ENCODE results near the gene FPGS.
A peak's percentile ranks its signal among the peaks of the same experiment; 100 is the strongest.

FPGS gene

GRCh38 chr9:127769929-127770582 is 32.6 kb upstream of the FPGS start:
- Histone ChIP-seq H3K4me3 (ENCODE audit: low read depth in 1 of 5, low read length in 5 of 5) (peak overlapping the region; percentile 66 to 79 (median 72)), H3K4me1 (ENCODE audit: control insufficient read depth in 5 of 5, insufficient read depth in 5 of 5, low read length in 5 of 5) (peaks cover 11 to 60% (median 34%) of the 10 kb centered on the region in 5 donors), H3K27ac (ENCODE audit: low read depth, low read length) (peak overlapping the region; percentile 82), H3K9me3 (ENCODE audit: control insufficient read depth in 5 of 5, low read length in 5 of 5) (no peaks in the 10 kb centered on the region), H3K9ac (ENCODE audit: low read length in 5 of 5) (peak overlapping the region in 3 of 5 donors; percentile 66 to 72 (median 68)), H3K27me3 (ENCODE audit: control insufficient read depth in 5 of 5, insufficient read depth in 4 of 5, low read length in 5 of 5) (no peaks in the 10 kb centered on the region), H3K36me3 (ENCODE audit: control insufficient read depth in 5 of 5, insufficient read depth in 5 of 5, low read length in 5 of 5) (peaks cover 0 to 5% (median 0%) of the 10 kb centered on the region in 5 donors)

- Histone ChIP-seq H3K9ac (ENCODE audit: low read length in 5 of 5) (peak overlapping the region in 4 of 5 donors; percentile 26 to 68 (median 63)), H3K4me3 (ENCODE audit: low read depth in 1 of 5, low read length in 5 of 5) (peak overlapping the region; percentile 66 to 79 (median 72)), H3K27ac (ENCODE audit: low read depth, low read length) (peak overlapping the region; percentile 82), H3K27me3 (ENCODE audit: control insufficient read depth in 5 of 5, insufficient read depth in 4 of 5, low read length in 5 of 5) (no peaks in the 10 kb centered on the region), H3K4me1 (ENCODE audit: control insufficient read depth in 5 of 5, insufficient read depth in 5 of 5, low read length in 5 of 5) (peaks cover 10 to 55% (median 34%) of the 10 kb centered on the region in 5 donors), H3K9me3 (ENCODE audit: control insufficient read depth in 5 of 5, low read length in 5 of 5) (no peaks in the 10 kb centered on the region), H3K36me3 (ENCODE audit: control insufficient read depth in 5 of 5, insufficient read depth in 5 of 5, low read length in 5 of 5) (peaks cover 0 to 5% (median 0%) of the 10 kb centered on the region in 5 donors)
These were observed 32.1 kb upstream of the FPGS start for GRCh38 chr9:127770583-127770904.

GRCh38 chr9:127770905-127771569 is 31.6 kb upstream of the FPGS start:
- H3K9me3 ChIP-seq (ENCODE audit: control insufficient read depth in 5 of 5, low read length in 5 of 5) = no peaks in the 10 kb centered on the region
- H3K4me1 ChIP-seq (ENCODE audit: control insufficient read depth in 5 of 5, insufficient read depth in 5 of 5, low read length in 5 of 5) = peaks cover 10 to 53% (median 34%) of the 10 kb centered on the region in 5 donors
- H3K4me3 ChIP-seq (ENCODE audit: low read depth in 1 of 5, low read length in 5 of 5) = peak overlapping the region; percentile 66 to 79 (median 72)

GRCh38 chr9:127771570-127772189 is 31.0 kb upstream of the FPGS start:
- Histone ChIP-seq H3K27me3 (ENCODE audit: control insufficient read depth in 5 of 5, insufficient read depth in 4 of 5, low read length in 5 of 5) (no peaks in the 10 kb centered on the region), H3K9me3 (ENCODE audit: control insufficient read depth in 5 of 5, low read length in 5 of 5) (no peaks in the 10 kb centered on the region), H3K36me3 (ENCODE audit: control insufficient read depth in 5 of 5, insufficient read depth in 5 of 5, low read length in 5 of 5) (no peaks in the 10 kb centered on the region), H3K27ac (ENCODE audit: low read depth, low read length) (peak overlapping the region; percentile 82), H3K9ac (ENCODE audit: low read length in 5 of 5) (no peak overlapping the region), H3K4me1 (ENCODE audit: control insufficient read depth in 5 of 5, insufficient read depth in 5 of 5, low read length in 5 of 5) (peaks cover 10 to 53% (median 37%) of the 10 kb centered on the region in 5 donors), H3K4me3 (ENCODE audit: low read depth in 1 of 5, low read length in 5 of 5) (peak overlapping the region; percentile 22 to 72 (median 66))

More at GRCh38 chr9:127770905-127771569, 31.6 kb upstream of the FPGS start:
- Histone ChIP-seq H3K36me3 (ENCODE audit: control insufficient read depth in 5 of 5, insufficient read depth in 5 of 5, low read length in 5 of 5) (peaks cover 0 to 3% (median 0%) of the 10 kb centered on the region in 5 donors), H3K27me3 (ENCODE audit: control insufficient read depth in 5 of 5, insufficient read depth in 4 of 5, low read length in 5 of 5) (no peaks in the 10 kb centered on the region), H3K27ac (ENCODE audit: low read depth, low read length) (peak overlapping the region; percentile 82), H3K9ac (ENCODE audit: low read length in 5 of 5) (peak overlapping the region in 4 of 5 donors; percentile 26 to 68 (median 63))

GRCh38 chr9:127772603-127773002 is 30.1 kb upstream of the FPGS start:
- no peak overlapping the region for H3K9ac ChIP-seq (ENCODE audit: low read length in 5 of 5)
- no peaks in the 10 kb centered on the region for H3K36me3 ChIP-seq (ENCODE audit: control insufficient read depth in 5 of 5, insufficient read depth in 5 of 5, low read length in 5 of 5)
- no peak overlapping the region for H3K4me3 ChIP-seq (ENCODE audit: low read depth in 1 of 5, low read length in 5 of 5)
- H3K4me1 ChIP-seq (ENCODE audit: control insufficient read depth in 5 of 5, insufficient read depth in 5 of 5, low read length in 5 of 5) = peaks cover 6 to 49% (median 32%) of the 10 kb centered on the region in 5 donors
- no peak overlapping the region for H3K27ac ChIP-seq (ENCODE audit: low read depth, low read length)
- no peaks in the 10 kb centered on the region for H3K27me3 ChIP-seq (ENCODE audit: control insufficient read depth in 5 of 5, insufficient read depth in 4 of 5, low read length in 5 of 5)
- no peaks in the 10 kb centered on the region for H3K9me3 ChIP-seq (ENCODE audit: control insufficient read depth in 5 of 5, low read length in 5 of 5)

GRCh38 chr9:127773272-127773671 is 29.4 kb upstream of the FPGS start:
- Histone ChIP-seq H3K27ac (ENCODE audit: low read depth, low read length) (no peak overlapping the region), H3K27me3 (ENCODE audit: control insufficient read depth in 5 of 5, insufficient read depth in 4 of 5, low read length in 5 of 5) (no peaks in the 10 kb centered on the region), H3K4me3 (ENCODE audit: low read depth in 1 of 5, low read length in 5 of 5) (no peak overlapping the region), H3K9me3 (ENCODE audit: control insufficient read depth in 5 of 5, low read length in 5 of 5) (no peaks in the 10 kb centered on the region), H3K9ac (ENCODE audit: low read length in 5 of 5) (no peak overlapping the region), H3K36me3 (ENCODE audit: control insufficient read depth in 5 of 5, insufficient read depth in 5 of 5, low read length in 5 of 5) (no peaks in the 10 kb centered on the region), H3K4me1 (ENCODE audit: control insufficient read depth in 5 of 5, insufficient read depth in 5 of 5, low read length in 5 of 5) (peaks cover 6 to 44% (median 31%) of the 10 kb centered on the region in 5 donors)

DNA sequence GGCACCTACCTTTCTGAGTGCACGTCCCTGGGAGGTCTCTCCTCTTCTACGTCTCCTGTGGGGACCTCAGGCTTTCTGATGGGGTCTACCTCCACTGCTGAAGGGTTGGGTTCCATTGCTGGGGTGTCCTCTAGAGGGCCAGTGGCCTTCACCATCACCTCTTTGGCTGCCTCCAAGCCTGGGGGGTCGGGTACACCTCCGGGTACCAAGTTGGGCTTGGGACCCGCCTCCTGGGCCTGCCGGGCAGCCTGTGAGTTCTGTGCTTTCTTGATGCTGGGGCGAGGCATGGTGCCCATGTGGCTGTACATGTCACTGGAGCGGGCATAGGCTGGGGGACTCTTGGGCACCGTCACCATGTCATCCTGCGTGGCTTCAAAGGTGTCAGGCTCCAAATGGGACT is 28.7 kb upstream of the FPGS start:
- Histone ChIP-seq H3K4me1 (ENCODE audit: control insufficient read depth in 5 of 5, insufficient read depth in 5 of 5, low read length in 5 of 5) (peaks cover 9 to 46% (median 35%) of the 10 kb centered on the region in 5 donors), H3K9ac (ENCODE audit: low read length in 5 of 5) (no peak overlapping the region), H3K27me3 (ENCODE audit: control insufficient read depth in 5 of 5, insufficient read depth in 4 of 5, low read length in 5 of 5) (no peaks in the 10 kb centered on the region), H3K36me3 (ENCODE audit: control insufficient read depth in 5 of 5, insufficient read depth in 5 of 5, low read length in 5 of 5) (no peaks in the 10 kb centered on the region), H3K4me3 (ENCODE audit: low read depth in 1 of 5, low read length in 5 of 5) (no peak overlapping the region), H3K9me3 (ENCODE audit: control insufficient read depth in 5 of 5, low read length in 5 of 5) (no peaks in the 10 kb centered on the region), H3K27ac (ENCODE audit: low read depth, low read length) (no peak overlapping the region)

GRCh38 chr9:127776195-127776923 is 26.3 kb upstream of the FPGS start:
- Histone ChIP-seq H3K4me1 (ENCODE audit: control insufficient read depth in 5 of 5, insufficient read depth in 5 of 5, low read length in 5 of 5) (peaks cover 12 to 42% (median 37%) of the 10 kb centered on the region in 5 donors), H3K27ac (ENCODE audit: low read depth, low read length) (no peak overlapping the region), H3K36me3 (ENCODE audit: control insufficient read depth in 5 of 5, insufficient read depth in 5 of 5, low read length in 5 of 5) (no peaks in the 10 kb centered on the region), H3K4me3 (ENCODE audit: low read depth in 1 of 5, low read length in 5 of 5) (peak overlapping the region; percentile 7 to 58 (median 49)), H3K9me3 (ENCODE audit: control insufficient read depth in 5 of 5, low read length in 5 of 5) (no peaks in the 10 kb centered on the region), H3K27me3 (ENCODE audit: control insufficient read depth in 5 of 5, insufficient read depth in 4 of 5, low read length in 5 of 5) (no peaks in the 10 kb centered on the region), H3K9ac (ENCODE audit: low read length in 5 of 5) (peak overlapping the region in 2 of 5 donors; percentile 10 to 38)

DNA sequence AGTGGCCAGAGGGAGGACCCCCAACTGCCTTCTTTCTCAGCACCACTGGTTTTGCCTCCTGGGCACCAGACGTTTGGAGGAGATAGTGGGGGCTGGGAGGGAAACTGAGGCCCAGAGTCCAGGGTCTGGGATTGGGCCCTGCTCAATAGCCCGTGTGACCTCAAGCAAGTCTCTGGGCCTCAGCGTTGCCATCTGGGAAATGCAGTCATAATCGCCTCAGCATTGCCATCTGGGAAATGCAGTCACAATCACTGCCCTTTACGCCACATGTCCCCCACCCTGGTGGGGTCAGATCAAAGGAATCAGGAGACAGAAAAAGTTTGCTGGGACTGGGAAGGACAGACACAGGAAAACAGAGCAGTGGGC is 25.8 kb upstream of the FPGS start:
- Histone ChIP-seq H3K36me3 (ENCODE audit: control insufficient read depth in 5 of 5, insufficient read depth in 5 of 5, low read length in 5 of 5) (no peaks in the 10 kb centered on the region), H3K9ac (ENCODE audit: low read length in 5 of 5) (peak overlapping the region in 2 of 5 donors; percentile 10 to 38), H3K27ac (ENCODE audit: low read depth, low read length) (no peak overlapping the region), H3K27me3 (ENCODE audit: control insufficient read depth in 5 of 5, insufficient read depth in 4 of 5, low read length in 5 of 5) (no peaks in the 10 kb centered on the region), H3K9me3 (ENCODE audit: control insufficient read depth in 5 of 5, low read length in 5 of 5) (no peaks in the 10 kb centered on the region), H3K4me1 (ENCODE audit: control insufficient read depth in 5 of 5, insufficient read depth in 5 of 5, low read length in 5 of 5) (peaks cover 10 to 39% (median 33%) of the 10 kb centered on the region in 5 donors), H3K4me3 (ENCODE audit: low read depth in 1 of 5, low read length in 5 of 5) (peak overlapping the region in 4 of 5 donors; percentile 47 to 58 (median 52))
